HG02840 (cell line): Measurements from ENCODE around the gene DDIT4.
A peak's percentile ranks its signal among the peaks of the same experiment; 100 is the strongest.
"Not testable (repeated sequence)": the region's sequence is repeated elsewhere in the genome, so short reads cannot be mapped to it uniquely, and the experiment has no call there.

Experiments used
- ATAC-seq: cut with Tn5 transposase; IDR thresholded peaks from one replicate; pipeline ENCODE4 v1.9.1; 2021; ENCODE audit warnings: mild to moderate bottlenecking, moderate library complexity, moderate number of reproducible peaks; ENCODE audit not compliant: unreplicated experiment, low FRiP score

DDIT4 gene

DNA sequence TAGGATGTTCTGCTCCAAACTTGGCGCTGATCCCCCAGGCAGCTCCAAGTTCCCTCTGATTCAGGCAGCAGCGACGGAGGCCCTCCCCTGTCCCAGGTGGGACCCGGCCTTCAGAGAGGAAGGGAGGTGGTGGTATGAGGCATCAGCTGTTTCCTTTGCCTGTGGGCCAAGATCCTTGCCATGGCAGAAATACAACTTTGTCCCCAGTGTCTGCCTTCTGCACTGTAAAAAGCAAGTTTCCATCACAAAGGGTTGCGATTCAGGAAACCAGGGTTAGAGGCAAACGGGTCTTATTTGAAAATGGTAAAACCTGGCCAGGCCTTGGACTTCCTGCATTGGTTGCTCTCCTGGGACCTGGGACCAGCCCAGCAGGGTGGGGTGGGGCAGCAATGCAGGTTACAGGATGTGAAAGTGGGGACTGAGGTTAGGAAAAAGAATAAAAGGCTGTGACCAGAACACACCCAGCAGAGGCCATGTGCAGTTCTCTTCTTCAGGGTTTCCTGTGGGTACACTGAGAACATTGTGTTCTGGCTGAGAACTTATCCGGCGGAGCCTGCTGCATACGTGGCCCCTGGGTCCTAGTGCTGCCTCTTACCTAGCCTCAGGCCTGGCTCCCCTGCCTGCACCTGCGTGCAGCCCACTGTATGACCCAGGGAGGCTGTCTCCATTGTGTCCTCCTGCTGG, 25.1 kb upstream of the DDIT4 start:
- peak; percentile 78 for ATAC-seq

DNA sequence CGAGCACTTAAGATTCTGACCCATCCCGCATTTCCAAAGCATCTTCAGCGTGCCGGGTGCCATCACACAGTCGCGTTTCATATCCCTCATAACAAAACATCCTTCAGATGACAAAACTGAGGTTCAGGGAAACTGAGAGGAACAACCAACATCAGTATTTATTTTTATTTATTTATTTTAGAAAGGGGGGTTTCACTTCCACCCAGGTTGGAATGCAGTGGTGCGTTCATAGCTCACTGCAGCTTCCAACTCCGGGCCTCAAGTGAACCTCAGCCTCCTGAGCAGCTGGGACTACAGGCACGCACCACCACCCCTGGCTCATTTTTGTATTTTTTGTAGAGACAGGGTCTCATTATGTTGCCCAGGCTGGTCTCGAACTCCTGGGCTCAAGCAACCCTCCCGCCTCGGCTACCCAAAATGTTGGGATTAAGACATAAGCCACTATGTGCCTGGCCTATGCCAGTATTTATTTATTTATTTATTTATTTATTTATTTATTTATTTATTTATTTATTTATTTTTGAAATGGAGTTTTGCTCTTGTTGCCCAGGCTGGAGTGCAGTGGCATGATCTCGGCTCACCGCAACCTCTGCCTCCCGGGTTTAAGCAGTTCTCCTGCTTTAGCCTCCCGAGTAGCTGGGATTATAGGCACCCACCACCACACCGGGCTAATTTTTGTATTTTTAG, 24.4 kb upstream of the DDIT4 start:
- not testable (repeated sequence) for ATAC-seq

DNA sequence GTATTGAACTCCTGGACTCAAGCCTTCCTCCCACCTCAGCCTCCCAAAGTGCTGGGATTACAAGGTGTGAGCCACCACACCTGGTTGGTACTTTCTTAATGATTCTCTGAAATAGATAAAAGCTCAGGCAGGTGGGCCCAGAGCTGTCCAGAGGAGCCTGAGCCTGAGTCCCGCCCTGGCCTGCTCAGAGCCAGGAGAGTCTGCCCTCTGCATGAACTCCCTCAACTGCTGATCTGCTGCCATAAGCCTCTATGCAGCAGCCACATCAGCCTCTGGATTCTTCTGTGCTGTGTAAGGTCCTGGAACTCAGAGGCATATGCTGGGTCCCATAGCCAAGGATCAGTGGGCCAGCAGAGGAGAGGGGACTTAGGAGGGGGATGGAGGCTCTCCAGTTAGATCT, 23.1 kb upstream of the DDIT4 start:
- no peak for ATAC-seq

DNA sequence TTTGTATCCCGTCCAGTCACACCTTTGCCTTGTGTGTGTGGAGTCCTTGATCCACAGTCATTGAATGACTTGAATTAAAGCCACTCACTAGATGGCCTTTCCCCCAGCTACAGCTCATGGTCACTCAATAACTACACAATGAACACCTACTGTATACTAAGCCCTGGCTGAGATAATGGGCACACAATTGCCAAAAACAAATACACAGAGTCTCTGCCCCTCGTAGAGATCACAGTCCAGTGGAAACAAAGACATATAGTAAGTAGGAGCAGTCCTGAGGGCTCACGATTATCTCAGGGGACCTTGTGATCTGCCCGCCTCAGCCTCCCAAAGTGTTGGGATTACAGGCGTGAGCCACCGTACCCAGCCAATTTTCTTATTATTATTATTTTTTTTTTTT, 22.1 kb upstream of the DDIT4 start:
- ATAC-seq = no peak

DNA sequence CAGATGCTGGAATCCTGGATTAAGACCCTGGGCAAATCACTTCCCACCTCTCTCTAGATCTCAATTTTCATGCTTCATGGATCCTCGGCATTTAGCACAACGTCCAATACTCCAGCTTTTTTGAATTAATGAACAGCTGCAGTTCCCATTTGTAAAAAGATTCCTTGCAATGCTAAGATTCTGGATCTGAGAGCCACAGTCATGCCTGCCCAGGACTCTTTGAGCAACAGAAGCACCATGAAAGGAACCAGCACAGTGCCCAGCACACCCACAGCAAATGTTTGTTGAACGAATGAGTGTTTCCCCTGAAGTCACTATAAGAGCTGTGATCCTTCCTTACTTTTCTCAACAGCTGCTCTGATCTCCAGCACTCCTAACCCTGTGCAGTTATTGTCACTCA, 20.8 kb upstream of the DDIT4 start:
- ATAC-seq = no peak

DNA sequence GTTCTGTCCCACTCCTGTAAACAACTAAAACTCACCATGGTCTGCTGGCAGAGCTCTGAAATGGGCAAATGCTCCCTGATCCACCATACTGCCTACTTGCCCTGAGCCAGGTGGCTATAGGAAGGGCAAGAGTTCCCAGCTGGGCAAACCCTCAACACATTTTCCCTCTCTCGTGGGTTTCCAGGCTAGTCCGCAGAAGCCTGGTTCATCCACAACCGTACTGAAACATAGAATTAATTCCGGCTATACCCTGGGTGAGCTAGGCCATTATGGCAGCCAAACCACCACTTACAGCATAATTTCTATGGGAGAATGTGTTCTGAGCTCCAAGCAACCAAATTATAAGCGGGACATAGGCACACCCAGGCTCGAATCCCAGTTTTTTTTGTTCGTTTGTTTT, 20.1 kb upstream of the DDIT4 start:
- ATAC-seq = no peak

DNA sequence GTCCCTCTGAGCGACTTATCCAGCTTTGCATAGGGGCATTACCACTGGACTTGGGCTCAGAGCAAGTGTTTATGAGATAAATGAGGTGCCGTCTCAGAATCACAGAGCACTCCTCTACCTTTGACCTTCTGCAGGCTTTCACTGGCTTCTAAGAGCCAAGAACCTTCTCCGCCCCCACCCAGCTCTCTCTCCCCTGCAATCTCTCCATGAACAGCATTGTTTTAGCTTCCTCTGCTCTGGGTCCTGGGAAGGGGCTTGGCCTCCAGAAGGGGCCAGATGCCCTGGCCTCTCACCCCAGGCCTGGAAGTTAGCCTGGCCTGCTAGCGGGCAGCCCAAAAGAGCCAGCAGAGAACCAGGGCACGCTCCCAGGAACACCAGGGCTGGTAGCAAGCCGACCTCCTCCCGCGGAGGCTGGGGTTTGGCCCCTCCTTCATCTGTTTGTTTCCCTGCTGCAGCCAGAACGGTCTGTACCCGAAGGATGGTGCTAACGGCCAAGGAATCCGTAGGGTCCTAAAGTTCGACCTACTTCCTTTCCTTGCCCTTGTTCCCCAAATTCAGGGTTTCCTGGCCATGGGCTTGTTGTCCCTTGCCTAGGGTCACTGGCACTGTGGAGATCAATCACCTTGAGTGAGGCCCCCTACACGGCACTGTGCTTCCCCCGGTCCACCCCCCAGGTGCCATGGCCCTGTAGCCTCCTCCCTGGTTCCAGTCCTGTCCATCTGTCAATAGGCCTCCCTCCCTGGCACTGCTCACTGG, 18.7 kb upstream of the DDIT4 start:
- ATAC-seq = no peak

DNA sequence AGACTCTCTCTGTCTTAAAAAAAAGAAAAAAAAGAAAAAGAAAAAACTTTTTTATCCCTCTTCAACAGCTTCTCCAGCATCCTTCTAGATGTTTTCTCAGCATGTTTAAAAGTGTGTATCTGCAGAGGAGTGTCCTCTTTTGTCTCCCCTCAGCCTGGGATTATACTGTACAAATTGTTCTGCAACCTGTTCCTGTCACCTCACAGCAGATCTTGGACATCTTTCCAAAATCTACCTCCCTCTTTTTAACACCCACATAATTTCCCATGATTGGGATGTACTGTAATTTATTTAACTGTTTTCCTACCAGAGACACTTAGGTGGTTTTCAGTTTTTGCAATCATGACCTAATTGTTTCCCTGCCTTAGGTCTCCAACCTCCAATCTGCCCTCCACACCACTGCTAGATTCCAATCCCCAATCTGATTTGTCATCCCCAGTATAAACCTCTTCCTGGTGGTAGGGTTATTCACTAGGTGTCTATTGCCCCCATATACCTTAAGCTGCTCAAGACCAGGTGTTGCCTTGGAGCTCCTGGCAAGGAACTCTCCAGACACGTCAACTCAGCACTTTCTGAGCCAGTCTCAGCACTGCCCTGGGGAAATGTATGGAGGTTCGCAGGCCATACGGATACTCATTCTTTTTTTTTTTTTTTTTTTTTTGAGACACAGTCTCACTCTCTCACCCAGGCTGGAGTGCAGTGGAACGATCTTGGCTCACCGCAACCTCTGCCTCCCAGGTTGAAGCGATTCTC, 17.6 kb upstream of the DDIT4 start:
- no peak for ATAC-seq

DNA sequence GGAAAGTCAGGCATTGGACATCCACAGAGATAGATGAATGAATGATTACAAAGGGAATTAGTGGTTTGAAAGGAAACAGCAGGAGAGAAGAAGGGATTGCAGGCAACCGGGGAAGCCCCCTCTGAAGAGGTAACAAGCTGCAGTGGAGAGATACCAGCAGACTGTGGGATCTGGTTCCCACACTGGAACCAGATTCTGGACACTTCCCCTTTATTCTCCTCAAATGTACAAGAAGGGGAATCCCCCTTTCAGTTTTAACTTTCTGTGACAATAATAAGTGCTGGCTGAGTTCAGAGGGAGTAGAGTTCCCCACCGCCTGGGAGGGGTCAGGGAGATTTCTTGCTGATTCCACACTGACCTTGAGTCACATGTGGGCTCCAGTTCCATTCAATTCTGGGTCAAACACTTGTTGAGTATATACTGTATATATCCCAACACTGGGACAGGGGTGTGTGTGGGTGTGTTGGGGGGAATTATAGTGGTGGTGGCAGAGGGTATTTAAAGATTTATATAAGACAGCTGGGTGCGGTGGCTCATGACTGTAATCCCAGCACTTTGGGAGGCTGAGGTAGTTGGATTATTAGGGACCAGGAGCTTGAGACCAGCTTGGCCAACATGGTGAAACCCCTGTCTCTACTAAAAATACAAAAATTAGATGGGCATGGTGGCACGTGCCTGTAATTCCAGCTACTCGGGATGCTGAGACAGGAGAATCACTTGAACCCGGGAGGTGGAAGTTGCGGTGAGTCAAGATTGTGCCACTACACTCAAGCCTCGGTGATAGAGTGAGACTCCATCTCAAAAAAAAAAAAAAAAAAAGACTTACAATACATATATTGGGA, 16.5 kb upstream of the DDIT4 start:
- ATAC-seq = no peak

DNA sequence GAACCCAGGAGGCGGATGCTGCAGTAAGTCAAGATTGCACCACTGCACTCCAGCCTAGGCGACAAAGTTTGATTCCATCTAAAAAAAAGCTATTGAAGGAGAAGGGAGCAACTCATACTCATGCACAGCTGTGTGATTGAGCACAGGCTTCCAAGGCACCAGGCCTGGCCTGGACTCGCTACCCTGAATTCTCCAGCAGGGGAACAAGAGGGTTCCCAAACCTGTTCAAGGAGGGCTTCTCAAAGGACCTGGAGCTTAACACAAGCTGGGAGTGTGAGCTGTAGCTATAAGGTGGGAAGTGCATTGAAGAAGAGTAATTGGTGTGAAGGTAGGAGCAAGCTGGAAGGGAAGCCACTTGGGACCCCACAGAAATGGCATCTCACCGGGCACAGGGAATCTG, 15.1 kb upstream of the DDIT4 start:
- ATAC-seq = no peak

DNA sequence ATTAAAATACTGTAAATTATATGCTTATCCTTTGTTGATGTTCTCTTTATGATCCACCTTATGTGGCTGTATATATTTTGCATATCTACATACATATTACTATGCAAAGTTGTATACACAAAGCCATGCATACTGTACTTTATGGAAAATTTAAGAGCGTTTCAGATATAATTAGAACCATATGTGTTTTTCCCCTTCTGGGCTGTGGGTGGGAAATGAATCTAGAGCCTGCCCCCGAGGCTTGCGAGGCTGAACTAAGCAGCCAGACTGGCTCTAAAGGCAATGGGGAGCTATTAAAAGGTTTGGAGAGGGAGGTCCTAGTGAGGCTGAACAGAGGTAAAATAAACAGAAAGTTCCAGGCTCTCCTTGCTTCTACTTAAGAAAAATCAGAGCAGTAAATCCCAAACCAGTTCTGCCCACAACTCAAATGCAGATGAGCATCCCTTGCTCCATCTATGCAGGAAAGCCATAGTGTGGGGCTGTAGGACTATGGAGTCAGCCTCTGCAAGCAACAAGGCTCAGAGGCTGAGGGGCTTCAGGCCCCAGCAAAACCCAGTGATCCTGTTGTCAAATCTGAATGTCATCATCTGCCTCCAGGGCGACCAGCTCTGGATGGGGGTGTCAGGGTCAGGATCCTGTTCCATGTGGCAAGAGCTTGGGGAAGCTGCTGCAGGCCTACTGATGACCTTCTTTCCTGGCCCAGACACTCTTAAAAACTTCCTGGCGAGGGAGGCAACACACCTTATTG, 14.1 kb upstream of the DDIT4 start:
- no peak for ATAC-seq

DNA sequence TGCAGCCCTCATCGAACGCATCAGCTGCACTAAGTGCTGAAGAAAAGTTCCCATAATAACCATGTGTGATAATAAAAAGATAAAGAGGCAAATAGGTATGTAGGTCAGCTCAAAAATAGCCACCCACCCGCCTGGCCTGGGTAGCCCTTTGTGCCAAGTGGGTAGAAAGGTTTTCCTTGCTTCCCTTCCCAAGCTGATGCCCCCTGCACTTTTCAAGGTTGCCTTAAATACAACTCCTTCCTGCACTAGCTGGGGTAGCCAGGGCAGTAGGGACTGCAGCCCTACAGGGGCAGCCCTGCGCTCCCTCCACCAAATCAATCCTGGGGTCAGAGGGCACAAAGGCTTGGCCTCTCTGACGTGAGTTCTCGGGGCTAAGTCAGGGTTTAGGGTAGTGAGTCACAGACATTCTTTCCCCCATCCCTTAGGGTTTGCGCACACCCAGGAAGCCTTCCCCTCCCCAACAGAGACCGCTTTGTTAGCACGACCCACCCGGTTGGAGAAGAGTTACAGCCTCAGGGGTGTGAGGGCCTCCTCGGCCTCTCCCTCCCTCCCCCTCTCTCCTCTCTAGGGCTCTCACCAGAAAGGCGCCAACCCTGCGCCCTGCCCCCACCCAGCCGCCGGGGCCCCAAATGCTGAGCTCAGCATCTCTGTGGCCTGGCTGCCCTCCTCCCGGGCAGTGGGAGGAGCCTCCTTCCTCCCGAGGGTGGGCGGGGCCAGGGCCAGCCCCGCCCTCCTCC, 13.3 kb upstream of the DDIT4 start:
- ATAC-seq = peak; percentile 50

DNA sequence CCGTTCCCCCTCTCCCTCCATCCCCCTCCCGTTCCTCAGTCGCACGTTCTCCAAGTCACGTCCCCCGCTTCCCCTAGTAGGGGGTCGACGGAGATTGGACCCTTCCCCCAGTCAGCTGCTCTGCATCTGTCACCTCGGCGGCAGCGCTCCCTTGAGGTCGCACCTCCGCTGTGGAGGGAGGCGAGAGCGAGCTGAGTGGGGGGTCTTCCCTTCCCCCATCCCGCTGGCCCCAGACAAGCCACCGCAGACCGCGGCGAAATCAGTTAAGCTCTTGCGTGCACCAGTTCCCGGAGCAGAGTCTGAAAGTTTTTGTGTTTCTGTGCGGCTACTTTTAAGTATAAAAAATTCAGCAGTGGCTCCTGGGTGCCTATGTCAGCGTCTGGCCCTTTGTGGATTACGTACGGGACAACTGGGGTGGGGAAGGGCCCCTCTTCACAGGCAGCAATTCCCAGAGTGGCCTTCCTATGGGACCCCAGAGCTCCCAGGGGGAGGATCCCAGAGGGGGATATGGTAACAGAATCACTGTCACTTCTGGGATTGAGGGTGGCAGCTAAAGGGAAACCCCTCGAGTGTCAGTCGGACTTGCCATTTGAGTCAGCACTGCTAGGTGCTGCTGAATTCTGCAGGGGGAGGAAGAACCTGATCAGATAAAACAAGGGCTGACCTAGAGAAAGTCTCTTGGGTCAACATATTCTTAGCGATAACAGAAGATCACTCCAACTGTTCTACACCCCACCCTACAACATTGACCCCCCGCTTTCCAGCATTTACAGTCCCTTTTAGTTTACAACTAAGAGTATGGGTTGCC, 12.5 kb upstream of the DDIT4 start:
- peak; percentile 40 for ATAC-seq

DNA sequence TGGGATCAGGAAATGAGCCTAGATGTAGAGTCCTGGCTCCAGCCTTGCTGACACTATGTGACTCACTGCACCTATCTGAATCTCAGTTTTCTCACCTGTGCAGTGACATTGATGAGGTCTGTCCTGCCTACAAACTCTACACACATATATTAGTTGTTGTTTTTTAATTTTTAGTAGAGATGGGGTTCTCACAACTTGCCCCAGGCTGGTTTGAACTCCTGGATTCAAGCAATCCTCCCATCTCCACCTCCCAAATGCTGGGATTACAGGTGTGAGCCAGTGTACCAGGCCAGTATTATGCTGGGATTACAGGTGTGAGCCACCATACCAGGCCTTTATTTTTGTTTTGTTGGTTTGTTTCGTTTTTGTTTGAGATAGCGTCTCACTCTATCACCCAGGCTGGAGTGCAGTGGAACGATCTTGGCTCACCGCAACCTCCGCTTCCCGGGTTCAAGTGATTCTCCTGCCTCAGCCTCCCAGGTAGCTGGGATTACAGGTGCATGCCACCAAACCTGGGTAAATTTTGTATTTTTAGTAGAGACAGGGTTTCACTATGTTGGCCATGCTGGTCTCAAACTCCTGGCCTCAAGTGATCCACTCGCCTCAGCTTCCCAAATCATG, 11.8 kb upstream of the DDIT4 start:
- ATAC-seq = no peak

DNA sequence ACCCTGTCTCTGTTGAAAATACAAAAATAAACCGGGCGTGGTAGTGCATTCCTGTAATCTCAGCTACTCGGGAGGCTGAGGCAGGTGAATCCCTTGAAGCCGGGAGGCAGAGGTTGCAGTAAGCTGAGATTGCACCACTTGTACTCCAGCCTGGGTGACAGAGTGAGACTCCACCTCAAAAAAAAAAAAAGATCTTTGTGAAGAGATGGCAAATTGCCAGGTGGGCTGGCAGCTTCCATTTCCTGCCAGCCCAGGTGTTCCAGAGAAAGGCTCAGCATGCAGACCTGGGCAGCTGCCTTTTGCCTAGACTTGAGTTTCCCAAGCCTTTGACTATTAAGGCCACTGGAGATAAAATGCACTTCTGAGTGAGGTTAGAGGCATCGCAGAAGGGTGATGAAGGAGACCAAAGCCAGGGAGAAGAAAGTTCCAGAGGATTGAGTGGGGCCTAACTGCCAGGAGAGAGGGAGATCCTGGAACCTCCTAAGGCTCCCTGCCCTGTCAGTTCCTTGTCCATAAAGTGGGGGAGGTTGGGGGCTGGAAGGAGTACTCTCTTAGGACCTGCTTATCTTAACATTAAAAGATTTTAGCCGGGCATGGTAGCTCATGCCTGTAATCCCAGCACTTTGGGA, 10.0 kb upstream of the DDIT4 start:
- ATAC-seq = no peak

DNA sequence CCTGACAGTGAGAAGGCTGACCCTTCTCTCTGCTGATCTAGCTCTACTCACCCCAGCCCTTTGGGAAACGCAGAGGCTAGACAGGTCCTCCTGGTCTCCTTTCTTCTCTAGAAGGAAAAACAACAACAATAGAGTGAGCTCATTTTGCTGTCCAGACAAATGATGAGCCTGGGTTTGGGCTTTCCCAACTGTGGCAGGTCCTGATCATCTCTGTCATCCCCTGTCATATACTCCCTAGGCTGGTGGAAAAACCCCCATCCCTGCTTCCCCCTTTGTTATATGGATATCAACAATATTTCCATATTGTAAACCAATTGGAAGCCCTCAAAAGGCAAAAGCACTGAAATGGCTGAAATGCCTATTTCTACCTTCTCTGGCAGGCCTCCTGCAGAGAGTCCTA, 9.2 kb upstream of the DDIT4 start:
- no peak for ATAC-seq

DNA sequence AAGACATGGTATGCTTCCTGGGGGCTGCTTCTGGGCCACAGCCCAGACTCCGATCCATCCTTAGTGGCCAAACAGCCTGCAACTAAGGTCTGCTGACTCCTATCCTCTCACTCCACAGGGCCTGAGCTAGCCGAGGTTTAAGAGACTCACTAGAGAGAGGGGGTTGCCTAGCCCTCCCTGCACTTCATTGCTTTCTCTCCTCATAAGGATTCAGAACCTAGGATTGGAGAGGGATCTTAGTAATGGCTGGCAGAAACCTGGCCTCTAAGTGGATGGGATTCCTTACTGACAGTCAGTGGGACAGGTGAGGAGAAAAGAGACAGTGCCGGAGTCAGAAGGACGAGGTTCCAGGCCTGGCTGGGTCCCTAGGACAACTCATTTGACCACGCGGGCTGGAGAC, 8.2 kb upstream of the DDIT4 start:
- no peak for ATAC-seq
